ENCODE data around the gene FXYD7.
"Not testable (repeated sequence)": the region's sequence is repeated elsewhere in the genome, so short reads cannot be mapped to it uniquely, and the experiment has no call there.

FXYD7 gene

DNA sequence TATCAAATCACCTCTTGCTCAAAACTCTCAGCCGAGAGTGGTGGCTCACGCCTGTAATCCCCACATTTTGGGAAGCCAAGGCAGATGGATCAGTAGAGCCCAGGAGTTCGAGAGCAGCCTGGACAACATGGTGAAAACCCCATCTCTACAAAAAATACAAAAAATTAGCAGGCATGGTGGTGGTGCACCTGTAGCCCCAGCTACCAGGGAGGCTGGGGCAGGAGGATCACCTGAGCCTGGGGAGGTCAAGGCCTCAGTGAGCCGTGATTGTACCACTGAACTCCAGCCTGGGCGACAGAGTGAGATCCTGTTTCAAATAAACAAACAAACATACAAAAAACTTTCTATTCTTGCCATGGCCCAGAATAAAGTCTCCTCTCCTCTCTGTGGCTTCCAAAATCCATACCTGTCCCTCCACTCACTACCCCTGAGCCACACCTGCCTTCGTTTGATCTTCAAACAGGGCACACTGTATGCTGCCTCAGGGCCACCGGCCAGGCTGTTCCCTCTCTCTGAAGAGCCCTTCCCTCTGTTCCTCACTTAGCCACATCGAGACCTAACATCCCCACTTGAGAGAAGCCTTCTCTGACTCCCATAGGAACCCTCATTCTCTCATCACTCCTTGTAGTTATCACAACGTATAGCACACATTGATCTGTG, 14.5 kb upstream of the FXYD7 start:
- no peak for DNase-seq

DNA sequence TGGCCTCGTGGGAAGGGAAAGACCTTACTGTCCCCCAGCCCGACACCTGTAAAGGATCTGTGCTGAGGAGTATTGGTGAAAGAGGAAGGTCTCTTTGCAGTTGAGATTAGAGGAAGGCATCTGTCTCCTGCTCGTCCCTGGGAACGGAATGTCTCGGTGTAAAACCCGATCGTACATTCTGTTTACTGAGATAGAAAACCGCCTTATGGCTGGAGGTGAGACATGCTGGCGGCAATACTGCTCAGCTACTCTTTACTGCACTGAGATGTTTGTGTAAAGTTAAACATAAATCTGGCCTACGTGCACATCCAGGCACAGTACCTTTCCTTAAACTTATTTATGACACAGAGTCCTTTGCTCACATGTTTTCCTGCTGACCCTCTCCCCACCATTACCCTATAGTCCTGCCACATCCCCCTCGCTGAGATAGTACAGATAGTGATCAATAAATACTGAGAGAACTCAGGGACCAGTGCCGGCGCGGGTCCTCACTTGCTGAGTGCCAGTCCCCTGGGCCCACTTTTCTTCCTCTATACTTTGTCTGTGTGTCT, 13.3 kb upstream of the FXYD7 start:
- not testable (repeated sequence) for DNase-seq

DNA sequence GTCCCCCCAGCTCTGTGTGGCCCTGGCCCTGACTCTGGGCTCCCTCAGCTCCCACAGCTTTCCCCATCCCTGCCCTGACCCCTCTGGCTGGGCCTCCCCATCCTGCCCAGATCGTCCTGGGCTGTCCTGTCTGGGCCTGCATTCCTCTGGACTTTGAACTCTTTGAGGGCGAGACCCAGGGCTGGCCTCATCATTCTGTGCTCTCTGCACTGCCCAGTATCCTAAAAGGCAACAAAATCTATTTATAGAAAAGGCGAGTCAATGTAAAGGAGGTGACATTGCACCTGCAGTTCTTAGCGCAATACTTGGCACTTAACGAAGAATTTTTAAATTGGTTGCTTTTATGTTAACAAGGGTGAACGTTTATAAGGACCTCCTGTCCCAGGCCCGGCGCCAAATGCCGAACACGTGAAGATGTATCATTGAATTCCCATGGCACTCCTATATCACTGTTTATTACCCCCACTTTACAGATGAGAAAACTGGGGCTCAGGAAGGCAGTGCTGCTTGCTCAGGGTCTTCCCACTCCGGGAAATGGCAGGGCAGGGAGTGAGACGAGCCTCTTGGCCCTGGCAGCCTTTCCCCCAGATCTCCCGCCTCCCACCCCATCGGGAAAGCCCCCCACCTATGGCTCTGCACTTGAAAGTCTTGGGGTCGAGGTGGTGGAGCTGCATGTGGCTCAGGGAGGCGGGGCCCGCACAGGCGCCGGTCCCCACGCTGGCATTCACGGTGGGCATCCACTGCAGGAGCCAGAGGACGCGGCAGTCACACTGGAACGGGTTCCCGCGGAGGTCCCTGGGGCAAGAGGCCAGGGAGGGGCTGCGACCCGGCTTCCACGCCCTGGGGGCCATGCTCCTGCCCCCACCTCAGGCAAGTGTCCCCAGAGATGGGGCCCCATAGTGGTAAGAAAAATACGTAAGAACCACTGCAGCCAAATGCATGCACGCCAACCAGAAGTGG, 12.0 kb upstream of the FXYD7 start:
- DNase-seq, result no peak

DNA sequence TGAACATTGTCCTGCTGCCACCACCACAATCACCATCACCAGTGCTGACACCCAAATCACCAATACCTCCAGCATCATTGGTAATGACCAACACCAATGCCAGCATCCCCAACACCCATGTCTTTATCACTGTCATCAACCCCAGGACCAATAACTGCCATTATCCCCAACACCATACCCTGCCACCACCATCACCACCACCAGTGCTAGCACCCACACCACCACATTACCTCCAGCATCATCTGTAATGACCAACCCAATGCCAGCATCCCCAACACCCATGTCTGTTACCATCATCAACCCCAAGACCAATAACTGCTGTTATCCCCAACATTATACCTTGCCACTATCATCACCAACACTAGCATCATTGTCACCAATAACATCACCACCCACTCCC, 10.8 kb upstream of the FXYD7 start:
- DNase-seq, result no peak

DNA sequence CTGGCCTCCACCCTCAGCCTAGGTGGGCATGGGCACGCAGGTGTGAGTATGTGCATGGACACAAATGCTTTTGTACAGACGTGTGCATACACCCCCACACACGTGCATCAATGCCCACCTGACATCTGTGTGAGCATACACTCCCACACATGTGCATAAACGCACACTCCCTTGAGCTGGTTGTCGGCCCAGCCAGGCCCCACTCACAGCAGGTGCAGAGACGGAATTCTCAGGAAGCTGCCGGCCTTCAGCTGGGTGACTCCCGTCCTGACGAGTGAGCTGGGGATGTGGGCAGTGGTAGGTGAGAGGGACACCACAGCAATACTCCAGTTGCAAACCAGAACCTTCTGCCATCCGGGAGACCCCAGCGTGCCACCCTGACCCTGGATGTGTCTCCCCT, 9.2 kb upstream of the FXYD7 start:
- DNase-seq, result no peak

DNA sequence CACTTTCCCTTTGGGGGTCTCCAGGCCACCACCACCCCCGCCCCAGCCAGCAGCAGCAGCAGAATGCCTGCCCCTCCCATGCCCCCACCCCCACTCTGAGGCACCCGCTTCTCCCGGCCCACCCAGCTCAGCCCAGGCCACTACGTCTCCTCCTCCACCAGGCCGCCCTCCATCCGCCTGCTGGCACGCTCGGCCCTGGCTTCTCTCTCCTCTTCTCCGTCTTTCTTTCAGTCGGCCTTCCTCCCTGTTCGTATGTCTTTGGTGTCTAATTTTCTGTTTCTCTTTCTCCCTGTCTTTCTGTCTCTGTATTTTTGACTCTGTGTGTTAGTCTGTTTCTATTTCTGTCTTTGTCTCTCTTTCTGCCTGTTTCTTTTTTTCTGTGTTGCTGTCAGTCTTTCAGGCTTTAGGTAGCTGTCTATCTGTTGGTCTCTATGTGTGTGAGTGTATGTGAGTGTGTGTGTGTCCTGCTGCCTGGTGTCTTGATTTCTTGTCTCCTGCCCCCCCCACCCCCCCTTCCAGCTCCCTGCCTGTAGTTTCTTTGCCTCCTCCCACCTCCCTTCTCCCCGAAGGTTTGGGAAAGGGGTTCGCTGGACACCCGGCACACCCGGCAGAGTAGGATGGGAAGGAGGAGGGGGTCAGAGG, 8.3 kb upstream of the FXYD7 start, which contains the start of gene LGI4:
Gene LGI4 (minus strand): TSS at position 459 of the 642 bp plus-strand sequence. CDS start 379 bp downstream, at position 80.
- DNase-seq, result no peak

DNA sequence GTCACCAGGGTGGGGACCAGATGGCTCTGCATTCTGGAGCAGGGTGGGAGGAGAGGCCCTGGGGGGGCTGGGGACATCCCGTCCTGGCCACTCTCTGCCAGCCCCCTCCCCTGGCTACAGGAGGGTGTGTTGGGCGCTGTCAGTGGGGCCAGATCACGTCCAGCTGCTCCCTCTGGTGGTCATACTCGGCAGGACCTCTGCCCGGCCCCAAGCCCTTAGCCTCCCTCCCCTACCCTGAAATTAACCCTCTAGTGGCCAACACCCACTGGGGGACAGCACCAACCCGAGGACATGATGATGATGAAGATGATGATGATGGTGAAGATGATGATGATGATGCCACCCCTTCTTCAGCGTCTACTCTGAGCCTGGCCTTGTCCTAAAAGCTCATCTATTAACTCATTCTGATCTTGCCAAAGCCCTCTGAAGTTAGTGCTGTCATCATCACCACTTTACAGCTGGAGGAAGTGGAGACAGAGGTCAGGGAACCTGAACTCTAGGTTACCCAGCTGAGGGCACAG, 7.6 kb upstream of the FXYD7 start:
- peak; percentile 72 for DNase-seq

DNA sequence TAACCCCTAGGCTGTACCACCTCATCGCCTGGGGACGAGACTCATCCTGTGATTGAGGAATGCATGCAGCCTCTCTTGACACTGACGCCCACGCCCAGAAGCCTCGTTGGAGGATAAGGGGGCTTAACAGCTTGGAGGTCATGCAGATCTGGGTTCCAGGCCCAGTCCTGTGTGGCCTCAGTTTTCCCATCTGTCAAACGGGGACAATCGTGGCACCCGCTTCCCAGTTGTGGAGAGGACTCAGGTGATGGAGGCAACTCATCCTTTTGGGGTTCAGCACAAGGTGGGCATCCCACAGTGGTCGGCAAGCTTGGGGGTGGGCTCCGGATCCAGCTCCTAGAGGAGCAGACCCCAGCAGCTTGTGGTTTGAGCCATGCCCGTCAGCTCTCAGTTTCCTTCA, 6.8 kb upstream of the FXYD7 start:
- no peak for DNase-seq

DNA sequence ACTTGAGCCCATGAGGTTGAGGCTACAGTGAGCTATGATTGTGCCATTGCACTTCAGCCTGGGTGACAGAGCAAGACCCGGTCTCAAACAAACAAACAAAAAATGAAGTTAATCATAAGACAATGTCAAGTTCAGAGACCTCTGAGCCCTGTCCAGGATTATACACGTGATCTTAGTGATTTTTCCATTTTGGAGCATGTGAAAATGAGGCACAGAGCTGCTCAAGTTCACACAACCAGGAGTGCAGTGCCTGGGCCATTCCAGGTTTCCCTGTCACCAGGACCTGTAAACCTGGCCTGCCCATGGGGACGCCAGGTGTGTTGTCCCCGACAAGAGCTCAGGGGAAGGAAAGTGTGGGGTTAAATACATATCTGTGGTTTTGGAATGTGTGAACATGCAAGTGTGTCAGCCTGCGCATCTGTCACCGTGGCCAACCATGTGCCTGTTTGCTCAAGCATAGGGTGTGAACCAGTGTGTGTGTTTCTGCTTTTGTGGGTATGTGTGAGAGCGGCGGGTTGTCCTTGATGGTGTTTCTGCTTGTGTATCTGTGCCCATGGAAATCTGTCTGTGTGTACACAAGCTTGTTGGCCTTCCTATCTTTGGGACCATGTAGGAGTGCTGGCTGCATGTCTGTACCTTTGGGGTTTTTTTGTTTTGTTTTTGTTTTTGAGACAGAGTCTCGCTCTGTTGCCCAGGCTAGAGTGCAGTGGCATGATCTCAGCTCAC, 5.9 kb upstream of the FXYD7 start:
- no peak for DNase-seq

DNA sequence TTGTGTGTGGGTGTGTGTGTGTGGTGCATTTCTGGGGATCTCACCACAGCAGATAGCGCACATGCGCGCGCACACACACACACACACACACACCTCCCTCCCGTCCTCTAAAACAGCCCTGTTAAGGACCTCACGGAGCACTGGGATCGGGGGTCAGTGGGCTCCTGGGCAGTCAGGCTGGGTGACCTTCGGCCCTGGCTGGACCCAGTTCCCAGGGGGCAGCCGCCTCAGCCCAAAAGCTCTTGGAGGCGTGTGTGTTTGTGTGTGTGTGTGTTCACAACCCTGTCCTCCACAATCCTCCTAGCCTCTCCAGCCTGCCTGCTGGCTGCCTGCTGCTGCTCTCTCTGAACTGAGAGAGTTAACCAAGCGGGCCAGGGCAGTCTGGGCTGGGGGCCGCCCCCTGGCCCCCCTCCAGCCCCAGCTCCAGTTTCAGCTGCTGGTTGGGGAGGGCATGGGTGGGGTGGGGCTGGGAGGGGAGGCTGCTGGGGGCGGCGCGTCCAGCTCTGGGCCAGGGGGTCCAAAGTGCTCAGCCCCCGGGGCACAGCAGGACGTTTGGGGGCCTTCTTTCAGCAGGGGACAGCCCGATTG, 4.7 kb upstream of the FXYD7 start, which contains the start of gene FXYD1:
Gene FXYD1 (plus strand): TSS at position 520 of the 588 bp plus-strand sequence. CDS start 1,256 bp downstream, outside the sequence.
- no peak for DNase-seq

DNA sequence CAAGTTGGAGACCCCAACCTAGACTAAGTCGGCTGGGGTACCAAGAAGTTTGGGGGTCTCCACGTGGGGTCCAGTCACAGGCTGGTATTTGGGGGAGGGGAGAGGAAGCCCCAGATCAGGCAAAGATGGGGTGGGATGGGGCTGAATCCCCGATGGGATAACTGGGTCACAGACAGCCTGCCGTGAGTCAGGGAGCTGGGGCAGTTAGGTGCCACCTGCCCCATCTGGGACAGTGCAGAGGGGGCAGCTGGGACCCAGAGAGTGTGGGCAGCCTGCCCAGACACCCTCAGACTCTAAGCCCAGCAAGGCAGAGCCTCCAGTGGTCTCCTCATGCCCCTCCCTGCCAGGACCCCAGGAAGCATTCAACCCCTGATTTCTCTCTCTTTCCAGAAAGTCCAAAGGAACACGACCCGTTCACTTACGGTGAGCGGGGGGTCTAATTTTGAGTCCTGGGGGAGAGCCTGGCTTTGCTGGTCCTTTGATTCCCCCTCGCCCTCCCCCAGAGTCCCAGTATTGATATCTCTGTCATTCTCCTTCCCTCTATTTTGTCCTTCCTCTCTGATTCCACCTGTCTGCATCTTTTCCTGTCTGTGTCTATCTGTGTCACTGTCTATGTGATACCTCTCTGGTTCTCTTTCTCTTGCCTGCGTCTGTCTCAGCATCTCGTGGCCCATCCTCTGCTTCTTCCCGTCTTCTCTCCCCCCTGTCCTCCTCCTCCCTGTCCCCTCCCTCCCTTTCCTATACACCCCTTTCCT, 2.7 kb upstream of the FXYD7 start:
- DNase-seq, result no peak

DNA sequence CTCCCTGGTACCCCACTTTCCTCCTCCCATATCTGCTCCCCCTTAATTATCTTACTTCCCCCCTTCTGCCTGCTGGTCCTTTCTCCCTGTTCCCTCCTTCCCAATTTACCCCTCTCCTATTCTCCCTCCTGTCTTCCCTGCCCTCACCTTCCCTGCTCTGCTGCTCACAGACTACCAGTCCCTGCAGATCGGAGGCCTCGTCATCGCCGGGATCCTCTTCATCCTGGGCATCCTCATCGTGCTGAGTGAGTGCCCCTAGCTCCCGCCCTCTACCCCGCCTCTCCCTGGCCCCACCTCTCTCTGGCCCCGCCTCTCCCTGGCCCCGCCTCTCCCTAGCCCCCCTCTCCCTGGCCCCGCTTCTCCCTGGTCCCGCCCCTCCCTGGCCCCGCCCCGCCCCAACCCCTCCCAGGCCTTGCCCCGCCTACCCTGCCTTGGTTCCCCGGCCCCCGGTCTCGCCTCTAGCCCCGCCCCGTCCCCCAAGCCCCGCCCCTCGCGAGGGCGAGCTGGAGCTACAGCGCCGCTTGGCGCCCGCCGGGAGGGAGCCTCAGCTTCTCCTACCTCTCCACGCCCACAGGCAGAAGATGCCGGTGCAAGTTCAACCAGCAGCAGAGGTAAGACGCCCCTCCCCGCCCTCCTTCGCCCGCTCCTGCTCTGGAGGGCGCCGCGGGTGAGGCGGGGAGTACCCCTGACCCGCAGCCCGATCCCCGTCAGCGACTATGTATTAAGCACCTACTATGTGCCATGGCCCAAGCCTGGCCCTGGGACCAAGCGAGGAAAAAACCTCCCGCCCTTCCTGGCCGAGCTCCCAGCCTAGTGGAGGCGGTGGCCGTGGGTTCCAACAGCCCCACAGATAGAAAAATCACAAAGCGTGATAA, 1.9 kb upstream of the FXYD7 start:
- DNase-seq, result peak; percentile 98

DNA sequence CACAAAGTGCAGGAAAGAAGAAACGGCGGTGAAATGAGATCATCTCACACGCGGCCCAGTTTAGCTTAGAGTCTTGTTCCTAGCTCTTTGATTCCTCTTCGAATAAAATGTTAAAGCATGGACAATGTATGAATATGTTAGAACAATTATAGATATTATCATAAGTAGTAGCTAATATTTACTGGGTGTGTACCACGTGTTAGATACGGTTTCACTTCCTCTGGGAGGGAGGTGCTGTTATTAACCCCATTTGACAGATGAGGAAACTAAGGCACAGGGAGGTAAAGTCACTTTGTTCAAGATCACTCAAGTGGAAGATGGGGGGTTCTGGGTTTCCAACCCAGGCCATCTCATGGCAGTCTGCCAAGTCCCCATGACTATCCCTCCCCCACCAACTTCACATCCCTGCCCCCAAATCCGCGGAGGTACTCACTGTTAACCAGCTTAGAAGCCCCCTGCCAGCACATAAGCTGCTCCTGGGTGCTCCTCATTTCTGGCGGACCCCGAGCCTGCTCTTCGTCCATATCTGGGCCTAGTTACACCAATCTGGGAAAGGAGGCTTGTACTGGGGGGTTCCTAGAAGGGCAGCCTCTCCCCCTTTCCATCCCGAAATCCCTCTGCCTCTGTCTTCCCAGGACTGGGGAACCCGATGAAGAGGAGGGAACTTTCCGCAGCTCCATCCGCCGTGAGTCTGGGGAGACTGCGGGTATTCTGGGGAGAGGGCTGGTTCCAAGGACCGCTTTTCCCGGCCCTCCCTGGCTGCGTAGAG, 1.0 kb upstream of the FXYD7 start:
- no peak for DNase-seq

DNA sequence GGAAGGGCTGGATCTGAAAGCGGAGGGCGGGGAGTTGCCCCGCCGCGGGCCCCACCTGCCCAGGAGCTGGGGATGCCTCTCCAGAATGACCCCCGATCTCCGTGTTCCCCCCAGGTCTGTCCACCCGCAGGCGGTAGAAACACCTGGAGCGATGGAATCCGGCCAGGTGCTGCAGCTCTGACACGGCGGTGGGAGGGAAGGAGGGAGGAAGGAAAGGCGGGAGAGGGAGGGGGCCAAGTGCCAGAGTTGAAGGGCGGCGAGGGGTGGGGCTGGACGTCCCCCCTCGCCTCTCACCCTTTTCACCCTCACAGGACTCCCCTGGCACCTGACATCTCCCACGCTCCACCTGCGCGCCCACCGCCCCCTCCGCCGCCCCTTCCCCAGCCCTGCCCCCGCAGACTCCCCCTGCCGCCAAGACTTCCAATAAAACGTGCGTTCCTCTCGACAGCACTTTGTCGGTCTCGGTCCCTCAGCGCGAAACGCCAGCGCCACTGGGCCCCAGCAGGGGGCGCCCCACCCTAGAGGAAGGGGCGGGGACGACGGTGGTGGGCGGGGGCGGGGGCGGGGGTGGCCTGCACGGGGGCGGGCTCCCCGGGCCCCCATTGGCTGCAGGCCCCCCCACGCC, 337 bp upstream of the FXYD7 start:
- DNase-seq, result peak; percentile 85

DNA sequence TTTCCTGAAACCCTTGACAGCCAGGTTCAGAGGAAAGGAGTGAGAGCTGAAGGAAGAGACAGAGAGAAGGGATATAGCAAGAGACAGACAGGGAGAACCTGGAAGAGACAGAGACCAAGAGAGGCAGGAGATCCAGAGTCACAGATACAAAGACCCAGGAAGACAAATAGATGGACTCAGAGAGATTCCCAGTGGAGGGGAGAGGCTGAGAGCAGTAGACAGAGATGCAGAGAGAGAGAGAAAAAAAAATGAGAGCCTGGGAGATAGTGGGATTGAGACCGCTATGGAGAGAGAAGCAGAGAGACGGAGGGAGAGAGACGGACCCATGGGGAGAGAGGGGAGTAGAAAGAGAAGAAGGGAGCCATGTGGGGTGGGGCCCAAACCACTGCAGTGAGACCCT, 763 bp downstream of the FXYD7 start:
- DNase-seq, result no peak

DNA sequence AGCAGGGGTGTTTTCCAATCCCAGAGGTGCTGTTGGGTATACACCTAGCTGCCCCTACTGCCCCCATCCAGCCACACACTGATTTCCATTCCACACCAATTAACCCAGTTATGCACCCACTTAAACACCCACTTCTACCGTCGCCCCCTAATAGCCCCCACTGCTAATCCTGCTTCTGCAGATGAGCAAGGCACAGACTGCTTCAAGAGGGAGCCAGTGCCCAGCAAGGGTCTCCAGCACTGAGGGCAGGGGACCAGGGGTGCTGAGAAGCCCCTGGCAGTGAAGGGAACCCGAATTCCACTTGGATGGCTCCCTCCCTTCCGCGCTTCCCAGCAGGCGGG, 1.2 kb downstream of the FXYD7 start:
- no peak for DNase-seq

DNA sequence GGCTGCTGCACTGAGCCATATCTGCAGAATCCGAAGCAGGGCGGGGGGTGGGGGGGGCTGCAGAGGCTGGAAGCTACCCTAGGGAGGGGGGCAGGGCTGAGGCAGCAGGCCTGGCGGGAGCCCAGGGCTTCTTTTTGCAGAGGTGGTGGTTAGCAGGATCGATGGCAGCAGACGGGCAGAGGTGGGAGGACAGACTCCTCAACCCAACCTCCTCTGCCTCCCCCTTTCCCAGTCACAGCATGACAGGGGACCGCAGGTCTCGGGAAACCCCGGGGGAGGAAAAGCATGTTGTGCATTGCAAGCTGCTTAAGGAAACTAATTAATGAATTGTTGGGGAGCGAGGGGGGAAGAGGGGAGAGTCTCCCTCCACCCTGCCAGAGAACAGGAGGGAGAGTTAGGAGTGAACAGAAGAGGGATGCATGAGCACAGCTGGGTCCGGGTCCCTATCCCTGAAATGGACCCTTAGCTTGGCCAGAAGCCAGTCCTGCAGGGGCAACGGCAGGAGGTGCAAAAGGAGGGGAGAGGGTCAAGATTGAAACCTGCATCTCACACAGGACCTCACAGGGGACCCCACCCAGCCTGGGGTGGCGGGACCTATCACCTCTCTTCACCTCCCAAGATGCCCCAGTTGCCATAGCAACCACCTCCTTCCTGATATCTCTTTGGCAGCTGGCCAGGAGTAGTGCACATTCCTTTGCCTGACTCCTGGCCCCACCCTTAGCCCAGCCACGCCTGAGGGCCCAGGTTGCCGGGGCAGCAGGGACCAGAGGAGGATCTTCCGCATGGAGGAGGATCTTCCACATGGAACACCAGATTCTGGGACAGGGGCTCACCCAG, 1.8 kb downstream of the FXYD7 start:
- no peak for DNase-seq

All from activated CD4-positive, alpha-beta T cell treated with anti-CD3 and anti-CD28 coated beads, Interleukin-2, Interleukin-6, amounts not matched to agents 100 ng/mL and 50 ng/mL, durations not matched to agents 16 hours and 8 hours (primary cell).